HPDE6-E6E7 (cell line): Measurements from ENCODE around the gene ETV7.
"Not testable (repeated sequence)": the region's sequence is repeated elsewhere in the genome, so short reads cannot be mapped to it uniquely, and the experiment has no call there.

Experiments used
- DNase-seq: peaks from one replicate; pipeline ENCODE4 v3.0.0; 2011; ENCODE audit warnings: missing footprints; ENCODE audit errors: extremely low spot score

Gene ETV7

DNA sequence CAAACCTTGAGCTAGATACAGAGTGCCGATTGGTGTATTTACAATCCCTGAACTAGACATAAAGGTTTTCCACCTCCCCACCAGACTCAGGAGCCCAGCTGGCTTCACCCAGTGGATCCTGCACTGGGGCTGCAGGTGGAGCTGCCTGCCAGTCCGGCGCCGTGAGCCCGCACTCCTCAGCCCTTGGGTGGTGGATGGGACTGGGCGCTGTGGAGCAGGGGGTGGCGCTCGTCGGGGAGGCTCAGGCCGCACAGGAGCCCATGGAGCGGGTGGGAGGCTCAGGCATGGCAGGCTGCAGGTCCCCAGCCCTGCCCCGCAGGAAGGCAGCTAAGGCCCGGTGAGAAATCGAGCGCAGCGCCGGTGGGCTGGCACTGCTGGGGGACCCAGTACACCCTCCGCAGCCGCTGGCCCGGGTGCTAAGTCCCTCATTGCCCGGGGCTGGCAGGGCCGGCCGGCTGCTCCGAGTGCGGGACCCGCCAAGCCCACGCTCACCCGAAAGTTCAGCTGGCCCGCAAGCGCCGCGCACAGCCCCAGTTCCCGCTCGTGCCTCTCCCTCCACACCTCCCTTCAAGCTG, 23.3 kb downstream of the ETV7 start:
- not testable (repeated sequence) for DNase-seq

DNA sequence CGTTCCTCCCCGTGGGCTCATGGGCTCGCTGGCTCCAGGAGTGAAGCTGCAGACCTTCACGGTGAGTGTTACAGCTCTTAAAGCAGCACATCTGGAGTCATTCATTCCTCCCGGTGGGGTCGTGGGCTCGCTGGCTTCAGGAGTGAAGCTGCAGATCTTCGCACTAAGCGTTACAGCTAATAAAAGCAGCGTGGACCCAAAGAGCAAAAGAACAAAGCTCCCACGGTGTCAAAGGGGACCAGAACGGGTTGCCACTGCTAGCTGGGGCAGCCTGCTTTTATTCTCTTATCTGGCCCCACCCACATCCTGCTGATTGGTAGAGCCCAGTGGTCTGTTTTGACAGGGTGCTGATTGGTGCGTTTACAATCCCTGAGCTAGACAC, 24.1 kb downstream of the ETV7 start:
- not testable (repeated sequence) for DNase-seq

DNA sequence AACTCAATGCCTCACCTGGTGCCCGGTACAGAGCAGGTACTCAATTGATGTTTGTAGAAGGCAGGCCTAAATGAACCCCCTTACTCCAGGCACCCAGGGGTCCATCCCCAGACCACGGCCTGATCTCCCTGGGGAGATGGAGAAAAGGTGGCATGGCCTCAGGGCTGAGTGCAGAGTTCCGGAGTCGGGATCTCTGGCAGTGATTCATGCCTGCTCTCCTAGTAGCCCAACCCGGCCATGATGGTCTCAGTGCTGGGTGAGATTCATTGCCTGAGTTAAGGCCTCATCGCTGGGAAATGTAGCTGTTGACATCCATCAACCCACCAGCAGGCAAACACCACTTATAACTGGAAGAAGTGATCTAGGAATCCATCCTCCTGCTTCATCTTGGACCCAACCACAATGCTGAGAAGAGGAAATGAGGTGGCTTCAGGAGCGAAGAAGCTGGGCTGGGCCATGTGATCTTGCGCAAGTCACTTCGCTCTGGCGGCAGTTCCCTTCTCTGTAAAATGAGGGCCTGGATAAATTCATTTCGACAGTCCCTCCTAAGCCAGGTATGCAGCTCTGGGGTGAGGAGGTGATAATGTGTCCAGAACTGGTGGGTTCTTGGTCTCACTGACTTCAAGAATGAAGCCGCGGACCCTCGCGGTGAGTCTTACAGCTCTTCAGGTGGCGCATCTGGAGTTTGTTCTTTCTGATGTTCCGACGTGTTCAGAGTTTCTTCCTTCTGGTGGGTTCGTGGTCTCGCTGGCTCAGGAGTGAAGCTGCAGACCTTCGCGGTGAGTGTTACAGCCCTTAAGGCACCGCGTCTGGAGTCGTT, 24.7 kb downstream of the ETV7 start:
- DNase-seq = no peak

DNA sequence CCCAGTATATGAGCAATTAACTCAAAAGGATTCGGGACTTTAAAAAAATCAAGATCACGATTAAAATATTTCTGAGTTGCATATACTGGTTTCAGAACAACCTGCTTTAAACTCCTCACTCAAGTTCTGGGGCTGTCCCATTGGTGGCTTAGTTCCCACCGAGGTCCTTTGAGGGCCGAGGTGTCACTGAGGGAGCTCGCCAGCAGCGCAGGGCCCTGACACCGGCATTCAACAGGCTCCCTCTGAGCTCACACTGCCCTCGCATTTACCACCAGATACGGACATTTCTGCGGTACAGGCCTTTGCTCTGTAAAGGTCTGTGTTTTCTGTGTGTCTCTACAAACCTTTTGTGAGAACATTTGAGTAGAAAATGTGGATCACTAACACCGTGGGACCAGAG, 26.4 kb downstream of the ETV7 start:
- DNase-seq = no peak

DNA sequence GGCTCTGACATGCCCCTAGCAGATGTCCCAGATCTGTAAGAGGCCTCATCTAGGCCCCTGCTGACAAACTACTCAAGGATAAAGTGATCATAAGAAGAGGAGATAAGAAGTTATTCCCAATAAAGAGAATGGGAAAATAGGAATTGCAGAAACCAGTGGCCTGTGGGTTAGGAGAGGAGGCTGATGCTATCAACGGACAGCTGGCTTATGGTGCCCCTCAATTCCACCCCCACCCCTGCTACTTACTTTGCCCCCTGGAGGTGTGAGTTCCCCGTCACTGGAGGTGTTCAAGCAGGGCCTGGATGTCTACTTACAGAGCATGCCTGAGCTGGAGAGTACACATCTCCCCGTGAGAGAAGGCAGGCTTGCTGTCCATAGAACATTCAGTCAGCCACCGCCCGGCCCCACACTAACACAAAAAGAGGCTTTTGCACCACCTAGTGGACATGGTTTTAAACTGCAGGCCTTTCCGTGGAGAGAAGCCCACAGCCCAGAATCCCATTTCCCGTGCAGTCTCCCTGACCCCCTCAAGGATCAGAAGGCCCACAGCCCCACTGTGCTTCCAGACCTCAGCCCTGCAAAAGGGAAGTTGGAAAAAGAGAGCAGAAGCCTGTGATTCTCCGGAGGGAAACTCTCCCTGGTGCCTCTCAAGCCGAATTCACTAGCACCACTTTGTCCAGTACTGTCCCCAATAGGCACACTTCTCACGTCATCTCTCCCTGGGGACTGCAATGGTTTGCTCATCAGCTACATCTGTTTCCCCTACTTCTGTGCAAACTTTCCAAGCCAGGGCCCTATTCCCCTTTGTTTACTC, 27.0 kb downstream of the ETV7 start:
- peak; percentile 76 for DNase-seq

DNA sequence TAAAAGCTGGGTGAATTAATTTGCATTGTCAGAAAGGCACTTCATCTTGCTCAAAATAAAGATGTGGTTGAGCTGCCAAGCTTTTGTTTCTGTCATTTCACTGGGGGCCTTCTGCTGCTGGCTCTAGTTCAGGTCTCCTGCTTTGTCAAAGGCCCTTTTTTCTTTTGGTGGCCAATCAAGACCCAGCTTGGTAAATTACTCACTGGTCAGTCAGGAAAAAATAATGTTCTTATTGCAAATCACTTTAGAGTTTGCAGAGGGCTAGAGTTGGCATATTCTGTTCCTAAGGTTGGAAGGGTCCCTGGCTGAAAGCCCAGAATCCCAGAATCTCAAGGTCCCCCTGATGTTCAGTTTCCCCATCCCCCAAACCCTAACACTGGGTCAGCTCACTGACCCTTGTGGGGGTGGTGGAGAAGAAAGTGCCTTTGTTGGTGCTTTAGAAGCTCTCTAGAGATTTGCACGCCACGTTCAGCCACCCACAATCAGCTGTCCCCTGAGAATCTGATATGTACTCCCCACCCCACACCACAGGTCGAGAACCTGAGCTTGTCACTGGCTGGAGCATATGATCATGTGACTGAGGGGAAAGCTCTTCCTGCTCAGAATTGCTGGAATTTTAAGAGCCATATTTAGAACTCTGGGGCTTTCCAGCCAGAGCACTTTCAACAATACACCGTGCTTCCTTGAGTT, 29.1 kb downstream of the ETV7 start:
- DNase-seq = no peak

DNA sequence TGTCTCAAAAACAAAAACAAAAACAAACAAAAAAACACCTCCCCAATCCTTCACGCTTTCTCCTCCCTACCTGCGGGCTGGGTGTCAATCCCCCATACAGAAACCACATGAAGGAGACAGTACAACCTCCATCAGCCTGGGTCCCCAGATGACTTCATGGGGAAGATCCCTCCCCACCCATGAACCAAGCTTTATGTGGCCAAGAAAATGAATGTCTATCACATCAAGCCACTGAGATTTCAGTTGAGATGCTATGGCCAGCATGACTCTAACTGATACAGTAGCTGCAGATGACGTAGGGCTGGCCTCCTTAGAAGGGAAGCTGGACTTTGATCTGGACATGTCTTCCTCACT, 29.6 kb downstream of the ETV7 start:
- DNase-seq = no peak

DNA sequence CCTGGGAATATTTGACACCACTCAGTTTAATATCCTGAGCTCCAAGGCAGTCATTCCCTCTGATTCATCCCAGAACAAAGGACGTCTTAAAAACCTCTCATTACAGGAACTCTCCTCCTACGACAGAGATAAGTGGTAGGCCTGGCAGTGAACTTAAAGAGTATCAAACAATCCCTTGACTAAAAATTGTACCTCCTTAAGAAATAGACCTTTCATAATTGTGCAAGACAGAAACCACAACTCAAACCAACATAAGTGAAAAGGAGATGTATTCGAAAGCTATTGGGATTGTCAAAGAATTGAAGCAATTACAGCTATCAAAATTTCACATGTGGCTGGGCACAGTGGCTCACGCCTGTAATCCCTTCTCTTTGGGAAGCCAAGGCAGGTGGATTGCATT, 31.6 kb downstream of the ETV7 start:
- DNase-seq = no peak

DNA sequence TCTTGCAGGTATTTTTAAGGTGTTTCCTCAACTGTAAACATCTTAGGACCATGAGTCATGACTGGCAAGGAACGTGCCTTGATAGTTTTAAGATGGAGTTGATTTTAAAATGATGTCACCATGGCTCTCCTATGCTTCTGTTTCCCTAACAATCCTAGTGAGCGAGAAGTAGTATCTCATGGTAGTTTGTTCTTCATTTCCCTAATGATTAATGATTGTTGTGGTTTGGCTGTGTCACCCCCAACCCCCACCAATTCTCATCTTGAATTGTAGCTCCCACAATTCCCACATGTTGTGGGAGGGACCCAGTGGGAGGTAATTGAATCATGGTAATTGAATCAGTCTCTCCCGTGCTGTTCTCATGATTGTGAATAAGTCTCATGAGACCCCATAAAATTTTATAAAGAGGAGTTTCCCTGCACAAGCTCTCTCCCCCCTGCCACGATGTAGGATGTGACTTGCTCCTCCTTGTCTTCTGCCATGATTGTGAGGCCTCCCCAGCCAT, 34.0 kb downstream of the ETV7 start:
- no peak for DNase-seq

DNA sequence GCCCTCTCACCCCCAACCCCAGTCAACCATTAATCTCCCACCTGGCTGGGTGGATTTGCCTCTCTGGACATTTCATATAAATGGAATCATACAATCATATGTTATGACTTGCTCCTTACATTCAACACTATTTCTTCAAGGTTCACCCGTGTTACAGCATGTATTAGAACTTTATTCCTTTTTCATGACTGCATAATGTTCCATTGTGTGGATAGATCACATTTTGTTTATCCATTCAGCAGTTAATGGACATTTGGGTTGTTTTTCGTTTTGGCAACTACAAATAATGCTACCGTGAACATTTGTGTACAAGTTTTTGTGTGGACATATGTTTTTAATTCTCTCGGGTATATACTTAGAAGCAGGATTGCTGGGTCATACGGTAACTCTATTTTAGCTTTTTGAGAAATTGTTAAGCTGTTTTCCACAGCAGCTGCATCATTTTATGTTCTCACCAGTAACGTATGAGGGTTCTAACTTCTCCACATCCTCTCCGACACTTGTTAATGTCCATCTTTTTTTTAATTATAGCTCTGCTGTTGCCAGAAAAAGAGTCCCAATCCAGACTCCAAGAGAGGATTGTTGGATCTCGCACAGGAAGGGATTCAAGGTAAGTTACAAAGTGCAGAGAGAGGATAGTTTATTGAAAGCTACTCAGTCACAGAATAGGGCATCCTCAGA, 34.9 kb downstream of the ETV7 start:
- no peak for DNase-seq

DNA sequence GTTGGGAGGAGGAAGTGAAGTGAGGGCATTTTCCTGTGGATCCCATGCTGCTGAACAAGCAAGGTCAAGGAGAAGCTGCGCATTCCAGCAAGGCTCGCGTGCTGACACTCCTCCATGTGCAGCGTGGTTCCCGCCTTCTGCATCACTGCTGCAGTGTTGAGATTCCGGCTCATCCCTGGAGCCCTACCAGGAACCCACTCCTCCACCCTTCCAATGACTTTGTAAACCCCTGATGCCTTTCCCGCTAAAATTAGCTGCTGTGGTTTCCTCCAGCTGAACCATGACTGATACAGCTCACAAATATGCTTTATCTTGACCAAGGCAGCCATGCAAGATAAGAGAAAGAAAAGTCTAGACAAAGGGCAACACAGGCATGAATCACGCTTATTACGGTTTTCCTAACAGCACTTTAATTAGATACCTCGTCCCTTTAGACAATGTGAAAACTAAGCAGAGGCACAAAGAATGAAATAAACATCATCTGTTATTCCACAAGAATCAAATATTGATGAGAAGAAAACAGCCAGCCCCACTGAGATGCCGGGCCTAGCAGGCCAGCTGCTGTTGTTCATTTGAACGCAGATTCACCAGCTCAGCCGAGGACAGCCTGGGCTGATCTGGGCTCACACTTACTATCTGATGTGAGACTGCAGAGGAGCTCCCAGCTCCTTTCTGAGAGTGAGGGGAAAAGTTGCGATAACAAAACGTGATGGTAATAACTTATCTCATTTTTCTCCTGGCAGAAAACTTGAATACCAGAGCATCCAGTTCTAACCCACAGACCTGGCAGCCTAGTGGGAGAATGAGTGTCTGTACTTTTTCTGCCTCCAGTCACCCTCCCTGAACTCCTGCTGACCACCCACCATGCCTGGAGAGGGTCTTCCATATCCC, 36.5 kb downstream of the ETV7 start:
- DNase-seq = no peak

DNA sequence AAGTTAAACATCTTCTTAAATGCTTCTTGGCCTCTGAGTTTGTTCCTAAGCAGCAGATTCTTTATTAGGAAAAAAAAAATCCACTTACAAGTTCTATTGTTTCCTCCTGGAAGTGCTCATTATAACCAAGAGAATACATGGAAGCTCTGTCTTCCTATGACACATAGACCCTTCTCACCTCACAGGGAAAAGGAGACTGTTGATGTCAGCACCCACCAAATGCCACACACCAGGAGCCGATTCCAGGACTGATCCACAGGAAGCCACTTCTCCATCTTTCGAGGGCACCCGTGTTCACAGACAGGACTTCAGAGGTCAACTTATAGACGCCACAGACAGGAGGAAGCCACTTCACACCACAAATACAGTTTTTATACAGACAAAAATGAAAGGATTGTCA, 37.4 kb downstream of the ETV7 start:
- DNase-seq = no peak

DNA sequence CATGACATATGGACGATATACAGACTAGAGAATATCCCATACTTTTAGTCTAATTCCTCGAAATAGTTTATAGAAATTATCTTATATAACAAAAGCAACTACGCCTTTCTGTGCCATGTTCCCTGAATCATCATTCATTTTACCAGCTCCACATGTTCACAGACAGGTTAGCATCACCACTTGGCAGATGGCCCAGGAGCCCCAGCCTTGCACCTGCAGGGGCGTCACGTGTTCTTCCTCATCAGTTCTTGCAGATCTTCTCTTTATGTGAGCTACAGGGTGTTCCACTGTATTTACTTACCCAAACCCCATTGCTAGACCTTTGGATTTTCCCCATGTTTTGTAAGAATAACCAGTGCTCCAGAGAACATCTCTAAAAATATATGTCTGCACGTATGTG, 38.2 kb downstream of the ETV7 start:
- peak; percentile 81 for DNase-seq

DNA sequence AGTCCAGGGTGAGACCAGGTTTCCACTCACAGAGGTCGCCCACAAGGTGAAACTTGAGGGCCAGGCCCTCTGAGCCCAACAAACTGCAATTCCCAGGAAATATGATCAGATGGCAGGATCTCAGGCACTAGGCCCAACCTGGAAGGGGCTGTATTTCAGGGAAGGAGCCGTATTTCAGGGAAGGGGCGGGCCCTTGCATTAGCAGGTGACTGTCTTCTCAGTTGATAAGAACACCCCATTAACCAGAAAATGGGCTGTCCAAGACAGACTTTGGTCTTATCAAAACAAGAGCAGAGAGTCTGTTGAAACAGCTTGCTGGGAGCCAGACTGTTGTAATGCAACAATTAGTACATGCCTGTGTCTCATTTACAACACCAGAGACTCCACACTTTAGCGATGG, 39.8 kb downstream of the ETV7 start:
- no peak for DNase-seq

DNA sequence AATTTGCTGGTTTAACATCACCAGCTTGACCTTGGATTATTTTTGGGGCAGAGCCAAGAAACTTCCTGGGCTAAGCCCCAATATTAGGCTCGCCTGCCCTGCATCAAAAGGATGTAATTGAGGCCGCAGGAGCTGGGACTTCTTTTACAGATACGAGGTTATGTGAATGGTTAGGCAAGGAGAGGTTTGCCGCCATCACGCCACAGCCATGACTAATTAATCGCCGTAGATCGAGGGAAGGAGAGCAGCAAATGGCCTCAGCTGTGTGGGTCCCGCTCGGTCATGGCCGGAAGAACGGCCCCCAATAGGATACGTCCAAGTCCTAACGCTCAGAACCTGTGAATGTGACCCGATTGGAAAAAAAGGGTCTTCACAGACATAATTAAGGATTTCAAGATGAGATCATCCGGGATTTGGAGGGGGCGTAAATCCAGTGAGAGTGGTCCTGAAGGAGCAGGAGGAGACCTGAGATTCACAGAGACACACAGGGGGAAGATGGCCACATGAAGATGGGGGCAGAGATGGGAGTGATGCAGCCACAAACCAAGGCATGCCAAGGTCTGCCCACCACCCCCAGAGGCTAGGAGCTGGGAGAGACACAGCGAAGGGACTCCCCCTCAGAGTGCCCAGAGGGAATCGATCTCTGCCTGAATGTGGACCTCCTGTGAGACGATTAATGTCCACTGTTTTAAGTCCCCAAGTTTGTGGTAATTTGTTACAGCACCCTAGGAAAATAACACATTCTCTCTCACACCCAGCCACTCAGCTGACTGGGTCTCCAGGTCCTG, 40.8 kb downstream of the ETV7 start:
- no peak for DNase-seq

DNA sequence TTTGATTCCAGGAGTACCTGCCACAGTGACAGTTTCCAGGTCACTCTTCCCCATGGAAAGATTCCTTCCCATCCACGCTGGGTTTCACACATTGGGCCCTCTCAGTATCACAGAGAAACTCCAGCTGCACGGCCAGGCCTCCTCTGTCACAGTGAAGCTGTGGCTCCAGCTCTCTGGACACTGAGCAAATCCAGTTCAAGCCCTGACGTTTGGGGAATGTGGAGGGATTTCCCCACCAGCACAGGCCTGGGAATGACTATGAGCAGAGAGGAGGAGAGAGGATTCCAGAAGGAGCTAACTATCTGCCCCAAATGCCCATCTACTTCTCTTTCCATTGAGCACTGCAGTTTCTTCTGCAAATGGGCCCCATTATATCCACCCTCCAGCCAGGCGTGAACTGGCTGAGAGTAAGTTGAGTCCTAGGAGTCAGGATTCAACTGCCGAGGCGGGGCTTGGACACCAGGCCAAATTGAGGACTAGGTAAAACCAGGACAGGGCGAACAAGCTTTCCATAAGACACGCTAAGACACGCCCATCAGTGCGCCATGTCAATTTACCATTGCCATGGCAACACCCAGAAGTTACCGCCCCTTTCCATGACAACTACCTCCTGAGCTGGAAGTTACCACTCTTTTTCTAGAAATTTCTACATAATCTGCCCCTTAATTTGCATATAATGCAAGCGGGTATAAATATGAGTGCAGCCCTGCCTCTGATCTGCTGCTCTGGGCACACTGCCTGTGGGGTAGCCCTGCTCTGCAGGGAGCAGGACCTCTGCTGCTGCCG, 41.6 kb downstream of the ETV7 start:
- no peak for DNase-seq

DNA sequence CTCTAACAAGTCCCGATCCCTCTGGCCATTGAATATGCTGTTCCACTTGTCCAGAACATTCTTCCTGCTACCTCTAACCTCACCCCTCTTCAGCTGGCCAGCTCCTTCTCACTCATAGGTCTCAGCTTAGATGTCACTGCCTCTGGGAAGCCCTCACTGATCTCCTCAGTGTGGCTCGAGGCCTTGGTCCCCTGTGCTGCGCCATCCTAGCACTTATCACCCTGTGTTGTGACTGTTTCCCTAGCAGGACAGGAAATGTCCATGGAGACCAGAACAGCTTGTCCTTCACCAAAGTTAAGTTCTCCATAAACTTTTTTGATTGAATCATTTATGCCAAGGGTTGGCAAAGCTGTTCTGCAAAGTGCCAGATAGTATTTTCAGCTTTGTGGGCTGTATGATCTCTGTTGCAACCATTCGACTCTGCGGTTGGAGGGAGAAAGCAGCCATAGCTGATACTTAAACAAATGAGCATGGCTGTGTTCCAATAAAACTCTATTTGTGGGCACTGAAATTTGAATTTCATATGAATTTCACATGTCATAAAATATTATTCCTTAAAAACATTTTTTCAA, 44.3 kb downstream of the ETV7 start:
- DNase-seq = no peak

DNA sequence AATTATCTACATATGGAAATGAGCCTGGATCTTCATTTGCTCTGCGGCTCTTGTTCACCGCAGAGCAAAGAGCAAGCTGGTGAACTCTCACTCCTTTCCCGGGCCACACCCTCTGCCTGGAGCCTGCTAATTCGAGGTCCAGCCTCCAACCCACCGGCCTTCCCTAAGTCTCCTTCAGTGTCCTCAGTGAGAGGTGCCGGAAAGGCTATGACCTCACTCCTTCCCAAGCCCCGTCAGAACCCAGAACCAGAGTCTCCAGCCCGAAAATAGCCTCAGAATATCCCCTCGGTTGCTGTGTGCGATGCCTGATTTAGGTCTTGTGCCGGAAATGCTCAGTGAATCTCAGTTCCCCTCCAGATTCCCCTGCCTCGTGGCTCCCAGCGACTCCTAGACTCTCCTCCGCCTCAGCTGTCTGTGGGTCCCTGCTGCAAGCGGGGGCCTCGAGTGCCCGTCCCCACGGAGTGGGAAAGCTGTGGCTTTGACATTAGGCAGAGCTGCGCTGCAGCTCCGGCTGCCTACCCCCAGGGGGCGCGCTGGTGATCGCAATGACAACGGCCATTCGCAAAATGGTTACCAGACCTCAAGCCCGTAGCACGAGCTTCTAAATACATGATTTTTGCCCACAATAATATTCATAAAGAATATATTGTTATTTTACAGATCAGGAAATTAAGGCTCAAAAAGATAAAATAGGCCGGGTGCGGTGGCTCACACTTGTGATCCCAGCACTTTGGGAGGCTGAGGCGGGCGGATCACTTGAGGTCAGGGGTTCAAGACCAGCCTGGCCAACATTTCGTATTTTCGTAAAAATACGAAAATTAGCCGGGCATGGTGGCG, 46.6 kb downstream of the ETV7 start:
- peak; percentile 70 for DNase-seq
